ENCODE measurements around the gene VPS51.

Gene VPS51

DNA sequence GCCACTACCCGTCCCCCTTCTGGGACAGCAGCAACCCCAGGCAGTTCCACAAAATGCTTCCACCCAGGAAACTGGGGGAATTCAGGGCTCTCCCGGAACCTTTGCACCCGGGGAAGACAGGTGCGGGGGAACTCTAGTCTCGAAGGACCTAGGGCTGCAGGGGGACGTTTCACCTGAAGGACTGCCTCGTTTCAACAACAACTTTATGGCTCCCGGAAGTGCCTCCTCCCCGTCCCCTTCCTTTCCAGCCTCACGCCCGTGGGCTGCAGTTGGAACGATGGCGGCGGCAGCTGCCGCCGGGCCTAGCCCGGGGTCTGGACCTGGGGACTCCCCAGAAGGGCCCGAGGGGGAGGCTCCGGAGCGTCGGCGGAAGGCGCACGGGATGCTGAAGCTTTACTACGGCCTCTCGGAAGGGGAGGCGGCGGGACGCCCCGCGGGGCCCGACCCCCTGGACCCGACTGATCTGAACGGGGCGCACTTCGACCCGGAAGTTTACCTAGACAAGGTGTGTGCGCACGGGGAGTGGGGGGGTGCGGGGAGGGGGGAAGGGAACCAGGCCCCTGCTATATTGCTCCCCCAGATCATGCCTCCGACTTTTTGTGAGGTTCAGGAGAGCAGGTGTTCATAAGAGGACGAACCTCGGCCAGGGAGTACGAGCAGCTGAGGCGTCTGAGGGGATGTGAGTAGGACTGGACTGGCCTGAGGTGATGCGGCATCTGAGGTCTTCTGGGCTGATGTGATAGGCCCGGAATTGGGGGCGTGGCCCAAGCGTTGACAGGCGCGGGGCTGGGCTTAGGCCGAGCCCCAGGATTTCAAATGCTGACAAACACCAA lies at the start of gene VPS51:
Gene VPS51, plus strand, starts transcription at position 241 of the 833 bp plus-strand sequence. Its CDS starts 37 bp downstream, at position 278.
- DNase-seq, result peak; percentile 97

DNA sequence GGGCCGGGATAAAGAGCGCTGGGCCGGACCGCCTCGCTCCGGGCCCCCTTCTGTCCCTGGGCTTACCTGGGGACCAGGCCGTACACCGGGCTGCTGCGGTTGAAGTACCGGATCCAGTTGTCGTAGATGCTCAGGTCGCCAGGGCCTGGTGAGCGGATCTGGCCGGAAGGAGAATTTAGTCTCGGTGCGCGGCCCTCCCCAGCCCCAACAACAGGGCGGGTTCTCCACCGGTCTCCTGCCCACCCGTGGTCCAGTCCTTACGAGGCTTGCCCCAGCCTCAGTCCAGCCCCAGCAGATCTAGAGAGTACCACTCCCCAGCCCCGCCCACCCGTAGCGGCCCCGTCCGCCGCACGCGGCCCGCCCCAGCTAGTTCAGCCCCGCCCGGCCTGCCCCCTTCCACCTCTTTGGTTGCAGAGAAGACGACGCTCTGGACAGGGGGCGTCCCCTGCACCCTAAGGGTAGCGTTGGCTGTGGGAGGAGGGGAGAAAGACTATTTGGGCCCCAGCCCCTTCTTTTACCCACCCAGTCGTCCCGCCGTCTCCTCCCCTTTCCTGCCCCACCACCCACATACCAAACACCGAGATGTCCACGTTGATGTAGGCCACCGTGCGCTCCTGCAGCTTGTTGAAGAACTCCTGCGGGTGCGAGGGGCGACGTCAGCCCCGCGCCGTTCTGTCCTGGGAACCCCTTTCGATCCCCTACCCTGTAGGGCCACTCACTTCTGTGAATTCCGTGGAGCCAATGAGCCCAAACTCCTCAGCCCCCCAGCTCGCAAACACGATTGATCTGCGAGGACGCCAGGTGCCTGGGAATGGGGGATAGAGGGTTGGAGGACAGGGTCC lies 48.2 kb upstream of the VPS51 start:
- peak; percentile 50 for DNase-seq

DNA sequence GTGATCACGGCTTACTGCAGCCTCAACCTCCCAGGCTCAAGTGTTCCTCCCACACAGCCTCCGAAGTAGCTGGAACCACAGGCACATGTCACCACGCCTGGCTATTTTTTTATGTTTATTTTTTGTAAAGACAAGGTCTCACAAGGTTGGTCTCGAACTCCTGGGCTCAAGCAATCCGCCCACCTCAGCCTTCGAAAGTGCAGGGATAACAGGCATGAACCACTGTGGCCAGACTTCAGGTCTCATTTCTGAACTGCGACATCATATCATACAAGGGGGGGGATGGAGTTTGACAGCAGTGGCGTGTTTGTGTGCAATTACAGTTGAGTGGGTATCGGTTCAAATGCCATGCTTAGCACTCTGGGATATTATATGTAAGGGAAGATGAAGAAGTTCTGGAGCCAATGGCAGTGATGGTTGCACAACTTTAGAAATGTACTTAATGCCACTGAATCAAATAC lies 44.6 kb upstream of the VPS51 start:
- DNase-seq, result no peak

DNA sequence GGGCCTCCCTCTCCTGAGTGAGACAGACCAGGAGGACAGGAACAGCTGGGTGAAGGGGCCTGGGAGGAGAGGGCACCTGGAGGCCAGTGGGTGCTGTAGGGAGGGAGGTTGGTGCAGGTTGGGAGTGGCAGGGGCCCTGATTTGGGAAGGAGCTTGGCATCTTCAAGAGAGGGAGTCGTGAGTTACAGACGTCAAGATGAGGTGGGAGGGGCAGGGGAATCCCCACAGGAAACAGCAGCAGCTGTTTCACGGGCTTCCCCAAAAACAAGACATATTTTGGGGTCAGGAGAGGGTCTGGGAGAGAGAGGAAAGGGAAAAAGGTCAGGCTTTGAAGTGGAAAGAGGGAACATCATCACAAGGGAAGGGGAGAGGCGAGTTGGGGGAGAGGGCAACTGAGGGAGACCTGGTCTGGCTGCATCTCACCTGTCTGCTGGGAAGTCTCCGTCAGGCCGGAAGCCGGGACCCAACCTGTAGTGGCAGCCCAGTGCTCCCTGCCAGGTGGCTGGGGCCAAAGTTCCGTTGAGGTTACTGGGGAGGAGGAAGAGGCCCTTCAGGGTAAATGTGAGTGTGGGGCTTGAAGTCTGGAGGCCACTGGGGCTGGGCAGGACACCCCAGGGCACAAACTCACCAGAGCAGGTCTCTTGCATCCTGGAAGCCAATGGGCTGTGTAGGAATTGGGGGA lies 42.0 kb upstream of the VPS51 start:
- no peak for DNase-seq

DNA sequence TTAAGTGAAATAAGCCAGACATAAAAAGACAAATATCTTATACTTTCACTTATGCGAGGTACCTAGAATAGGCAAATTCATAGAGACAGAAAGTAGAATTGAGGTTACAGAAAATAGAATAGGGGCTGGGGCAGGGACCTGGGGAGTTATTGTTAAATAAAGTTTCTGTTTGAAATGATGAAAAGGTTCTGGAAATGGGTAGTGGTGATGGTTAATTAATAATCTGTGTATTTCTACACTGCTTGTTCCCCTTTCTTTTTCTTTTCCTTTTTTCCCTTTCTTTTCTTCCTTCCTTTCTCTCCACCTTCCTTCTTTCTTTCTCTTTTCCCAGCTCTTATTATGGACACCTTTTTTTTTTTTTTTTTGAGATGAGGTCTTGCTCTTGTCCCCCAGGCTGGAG lies 40.5 kb upstream of the VPS51 start:
- DNase-seq, result no peak

DNA sequence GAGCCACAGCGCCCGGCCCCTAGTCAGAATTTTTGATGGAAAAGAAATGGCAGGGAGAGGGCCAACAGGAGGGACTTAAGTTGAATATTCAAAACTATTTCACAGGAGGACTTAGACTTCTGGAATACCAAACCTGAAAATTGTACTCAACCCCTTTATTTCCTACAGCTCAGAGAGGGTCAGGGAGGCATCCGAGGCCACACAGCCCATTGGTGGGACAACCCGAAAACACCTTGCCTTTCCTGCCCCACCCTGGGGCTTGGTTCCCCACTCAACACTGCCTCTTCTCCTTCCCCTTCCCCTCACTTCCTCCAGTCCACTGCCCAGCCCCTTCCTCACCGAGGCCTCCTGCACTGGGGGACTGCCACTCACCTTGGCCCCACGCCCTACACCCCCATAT lies 39.0 kb upstream of the VPS51 start:
- DNase-seq, result no peak

DNA sequence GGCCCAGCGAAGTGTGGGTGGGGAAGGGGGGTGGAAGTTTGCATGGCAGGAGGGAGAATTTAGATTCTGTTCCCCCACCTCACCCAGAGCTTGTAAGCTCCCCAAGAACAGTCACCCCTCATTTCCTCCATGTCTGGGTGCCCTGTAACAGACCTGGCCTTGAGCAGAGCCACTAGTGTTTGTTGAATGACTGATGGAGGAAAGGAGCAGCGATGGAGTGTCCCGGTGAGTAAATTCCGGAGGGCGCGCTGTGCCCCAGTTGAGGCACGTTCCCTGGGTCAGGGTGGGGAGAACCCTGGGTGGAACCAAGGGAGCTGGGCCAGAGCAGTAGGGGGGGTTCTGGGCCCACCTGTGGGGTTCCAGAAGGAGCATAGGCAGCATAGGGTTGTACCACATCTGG lies 38.5 kb upstream of the VPS51 start:
- no peak for DNase-seq

DNA sequence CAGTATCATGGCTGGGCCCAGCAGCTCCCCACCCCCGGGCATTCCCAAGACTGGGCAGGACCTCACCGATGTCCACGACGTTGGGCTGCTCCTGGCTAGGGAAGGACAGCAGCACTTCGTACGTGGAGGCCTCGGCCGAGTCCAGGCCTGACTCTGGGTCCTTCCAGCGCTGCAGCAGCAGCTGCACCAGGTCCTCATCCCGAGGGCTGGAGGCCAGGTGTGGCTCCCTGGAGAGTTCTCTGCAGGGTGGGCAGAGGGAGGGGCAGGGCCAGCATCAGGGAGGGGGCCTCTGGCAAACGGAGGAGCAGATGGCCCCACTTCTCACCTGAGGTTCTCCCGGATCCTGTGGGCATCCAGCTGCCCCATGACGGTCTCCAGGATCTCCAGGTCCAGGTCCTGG lies 38.0 kb upstream of the VPS51 start:
- DNase-seq, result no peak

DNA sequence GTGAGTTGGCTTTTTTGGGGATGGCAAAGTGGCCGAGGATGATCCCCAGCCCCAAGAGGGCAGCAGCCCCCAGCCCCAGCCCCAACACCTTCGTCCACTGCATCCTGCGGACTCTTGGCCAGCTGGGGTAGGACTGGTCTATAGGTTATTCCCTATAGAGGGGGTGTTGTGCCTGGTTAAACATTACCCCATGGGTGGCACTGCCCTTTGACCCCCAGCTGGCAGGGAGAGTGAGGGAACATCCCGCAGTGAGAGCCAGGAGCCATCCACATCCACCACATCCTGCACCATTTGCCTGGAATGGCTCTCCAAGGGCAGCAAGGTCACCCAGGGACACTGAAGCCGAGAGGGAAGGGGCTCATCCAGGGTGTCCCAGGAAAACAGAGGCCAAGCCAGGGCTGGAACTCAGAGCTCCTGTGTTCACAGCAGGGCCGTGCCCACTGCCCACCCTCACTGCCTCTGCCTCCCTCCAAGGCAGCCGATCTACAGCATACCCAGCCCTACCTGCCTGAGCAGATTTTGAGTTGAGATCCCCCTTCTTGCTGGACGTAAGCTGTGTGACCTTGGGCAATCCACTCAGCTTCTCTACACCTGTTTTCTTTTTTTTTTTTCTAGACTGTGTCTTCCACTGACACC lies 37.5 kb upstream of the VPS51 start, which contains the start of gene NAALADL1:
Gene NAALADL1, minus strand, starts transcription at position 135 of the 636 bp plus-strand sequence. Its CDS starts 32 bp downstream, at position 103.
- no peak for DNase-seq

DNA sequence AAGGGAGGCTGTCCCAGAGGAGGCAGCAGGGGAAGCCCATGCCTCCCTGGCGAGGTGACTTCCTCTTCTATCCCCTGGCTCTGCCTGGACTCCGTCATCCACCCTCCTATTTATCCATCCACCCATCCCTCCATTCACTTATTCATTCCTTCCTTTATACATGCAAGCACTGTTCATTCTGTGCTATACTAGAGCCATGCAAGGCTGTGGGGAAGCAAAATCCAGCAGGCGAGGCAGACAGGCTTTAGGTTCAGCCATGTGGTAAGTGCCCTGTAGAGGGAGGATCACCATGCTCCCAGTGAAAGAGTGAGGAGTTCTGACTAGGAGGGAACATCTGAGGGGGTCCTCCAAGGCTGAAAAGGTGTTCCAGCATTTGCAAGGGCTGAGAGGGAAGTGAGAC lies 36.5 kb upstream of the VPS51 start:
- no peak for DNase-seq

DNA sequence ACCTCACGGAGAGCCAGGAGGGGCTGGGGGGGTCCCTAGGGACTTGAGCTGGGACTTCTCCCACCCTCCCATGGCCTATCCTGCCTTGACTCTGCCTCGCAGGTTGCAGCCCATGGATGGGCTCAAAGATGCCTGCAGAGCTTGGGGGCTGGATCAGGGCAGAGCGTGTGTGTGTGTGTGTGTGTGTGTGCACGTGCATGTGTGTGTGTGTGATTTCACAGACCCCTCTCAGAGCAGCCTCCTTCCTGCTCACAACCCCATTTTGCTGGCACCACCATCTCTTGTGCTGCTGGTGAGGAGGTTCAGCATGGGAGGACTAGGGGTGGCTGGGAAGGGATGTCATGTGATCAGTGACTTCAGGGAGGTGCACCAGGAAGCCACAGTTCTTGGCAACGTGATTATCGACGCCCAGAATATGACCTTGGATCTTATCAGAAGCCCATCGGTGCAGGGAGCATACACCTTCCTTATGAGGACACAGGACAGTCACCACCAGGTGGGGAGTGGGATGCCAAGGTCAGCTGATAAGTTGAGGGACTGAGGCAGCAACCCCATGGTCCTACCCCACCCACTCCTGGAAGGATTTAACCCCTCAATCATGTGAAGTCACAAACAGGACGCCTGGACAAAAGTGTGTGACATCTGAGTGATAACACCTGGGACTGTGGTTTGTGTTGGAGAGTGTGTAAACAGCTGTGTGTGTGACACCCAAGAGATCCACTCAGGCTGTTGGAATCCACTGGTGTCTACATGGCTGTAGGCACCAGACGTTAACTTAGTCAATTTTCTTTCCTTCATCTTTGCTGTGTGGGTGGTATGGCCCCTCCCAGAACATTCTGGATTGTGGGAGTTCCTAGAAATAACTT lies 35.8 kb upstream of the VPS51 start:
- DNase-seq, result no peak

DNA sequence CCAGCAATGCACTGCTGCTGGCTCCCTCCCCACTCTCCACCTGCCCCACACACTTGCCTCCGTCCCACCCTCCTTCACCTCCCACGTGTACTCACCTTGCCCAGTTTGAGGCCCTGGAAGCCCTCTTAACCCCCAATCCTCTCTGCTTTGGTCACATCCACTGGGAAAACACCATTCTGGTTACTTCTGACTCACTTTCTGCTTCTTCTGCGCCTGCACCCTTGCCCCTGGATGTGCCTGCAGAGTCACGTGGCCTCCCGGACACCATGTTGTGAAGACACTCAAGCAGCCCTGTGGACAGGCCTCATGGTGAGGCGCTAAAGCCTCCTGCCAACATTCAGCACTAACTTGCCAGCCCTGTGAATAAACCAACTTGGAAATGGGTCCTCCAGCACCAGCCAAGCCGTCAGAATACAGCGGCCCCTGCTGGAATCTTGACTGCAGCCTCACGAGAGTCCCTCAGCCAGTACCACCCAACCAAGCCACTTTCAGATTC lies 35.1 kb upstream of the VPS51 start:
- DNase-seq, result peak; percentile 53

DNA sequence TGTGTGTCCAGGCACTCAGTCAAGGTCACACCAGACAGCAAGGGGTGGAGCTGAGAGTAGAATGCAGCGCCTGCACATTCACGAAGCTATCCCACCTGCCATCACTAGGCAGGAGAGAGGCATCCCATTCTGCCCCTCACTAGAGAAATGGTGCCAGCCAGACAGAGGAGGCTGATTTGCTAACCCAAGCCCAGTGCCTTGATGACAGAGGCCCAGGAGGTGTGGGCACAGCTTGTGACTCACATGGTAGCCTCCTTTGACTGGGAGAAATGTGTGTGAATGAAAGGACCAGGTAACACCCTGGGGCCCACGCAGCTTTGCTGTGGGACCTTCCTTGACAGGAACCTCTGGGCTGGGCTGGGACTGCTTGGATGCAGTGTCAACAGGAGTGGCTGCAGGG lies 32.5 kb upstream of the VPS51 start:
- DNase-seq, result no peak

DNA sequence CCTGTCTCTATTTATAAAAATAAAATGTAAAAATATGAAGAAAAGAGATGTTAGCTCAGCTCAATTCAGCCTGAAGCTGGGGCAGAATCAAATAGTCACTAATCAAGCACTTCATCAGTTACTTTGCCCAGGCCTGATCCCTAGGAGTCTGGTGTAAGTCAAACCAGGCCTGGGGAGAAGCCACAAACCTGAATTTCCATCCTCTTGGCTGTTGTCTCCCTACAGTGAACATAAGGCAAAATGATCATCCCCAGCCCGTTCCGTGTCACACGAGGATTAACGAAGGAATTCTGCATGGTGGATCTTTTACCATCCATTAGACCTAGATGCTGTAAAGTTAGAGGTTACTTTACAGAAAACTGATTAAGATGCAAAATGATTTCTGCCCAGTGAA lies 31.2 kb upstream of the VPS51 start:
- no peak for DNase-seq

DNA sequence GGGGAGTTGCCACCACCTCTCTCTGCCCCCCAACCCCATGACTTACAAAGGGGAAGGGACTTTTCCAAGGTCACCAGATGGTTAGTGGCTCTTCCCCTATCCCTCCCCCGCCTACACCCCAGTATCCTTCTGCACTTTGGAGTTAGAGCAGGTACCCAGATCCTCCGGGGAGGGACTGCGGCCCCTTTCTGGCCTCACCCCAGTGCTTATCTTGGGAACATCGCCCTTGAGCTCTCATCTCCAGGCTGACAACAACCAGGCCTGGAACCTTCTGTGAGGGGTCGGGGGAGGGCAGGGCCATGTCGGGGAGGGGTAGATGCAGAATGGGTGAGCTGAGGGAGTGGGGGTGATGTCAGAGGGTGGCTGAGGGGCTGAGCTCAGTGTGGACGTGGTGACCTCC lies 30.2 kb upstream of the VPS51 start:
- no peak for DNase-seq

DNA sequence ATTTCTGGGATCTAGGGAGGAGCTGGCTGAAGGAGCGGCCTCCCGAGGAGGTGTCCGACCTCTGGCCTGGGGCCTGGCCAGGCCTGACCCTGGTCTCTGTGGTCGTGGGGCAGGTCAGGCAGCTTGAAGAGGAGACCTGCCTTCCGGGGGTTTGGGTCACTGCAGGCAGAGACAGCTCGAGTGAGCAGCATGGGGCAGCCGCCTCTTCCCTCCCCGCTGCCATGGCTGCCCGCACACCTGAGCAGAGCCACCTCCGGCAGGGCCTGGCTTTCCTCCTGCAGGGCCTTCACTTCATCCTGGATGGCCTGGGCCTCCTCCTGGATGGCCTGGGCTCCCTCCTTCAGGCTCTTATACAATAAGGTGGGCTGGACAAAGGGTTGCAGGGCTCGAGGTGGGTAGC lies 29.7 kb upstream of the VPS51 start:
- DNase-seq, result no peak

DNA sequence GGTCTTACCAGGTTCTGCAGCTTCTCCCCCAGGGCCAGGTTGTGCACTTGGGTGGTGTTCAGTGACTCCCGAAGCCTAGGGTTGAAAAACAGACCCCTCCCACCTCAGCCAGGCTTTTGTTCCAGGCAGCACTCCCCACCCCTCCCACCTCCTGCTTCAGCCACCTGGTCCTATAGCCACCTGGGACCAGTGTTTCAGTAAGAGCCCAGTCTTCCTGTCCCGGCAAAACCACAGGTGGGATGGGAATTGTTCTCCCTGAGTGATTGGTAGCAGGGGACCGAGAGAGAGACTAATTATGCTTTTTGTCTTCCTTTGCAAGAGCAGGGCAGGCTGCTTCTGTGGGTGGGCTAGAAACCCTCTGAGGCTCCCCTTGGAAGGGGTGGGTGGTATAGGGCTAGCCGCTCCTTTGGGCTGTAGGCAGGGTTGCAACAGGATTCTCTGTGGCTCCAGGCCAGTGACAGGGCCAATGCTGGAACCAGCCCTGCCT lies 29.2 kb upstream of the VPS51 start:
- DNase-seq, result no peak

DNA sequence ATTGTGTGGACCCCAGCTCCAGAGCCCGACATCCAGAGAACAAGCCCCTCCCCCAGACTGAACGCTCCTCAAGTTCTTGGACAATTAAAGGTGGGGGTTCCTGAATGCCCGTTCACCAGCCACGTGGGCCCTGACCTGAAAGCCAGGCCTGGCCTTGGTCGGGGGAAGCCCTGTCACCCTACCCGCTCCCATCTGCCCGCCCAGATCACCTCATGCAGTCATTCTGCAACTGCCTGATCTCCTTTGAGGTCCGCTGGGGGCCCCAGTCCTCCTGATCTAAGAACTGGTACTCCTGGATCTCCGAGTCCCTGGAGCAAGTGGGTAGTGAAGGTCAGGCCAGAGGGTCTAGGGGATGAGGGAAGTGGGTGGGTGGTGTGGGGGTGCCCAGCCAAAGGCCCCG lies 28.6 kb upstream of the VPS51 start:
- DNase-seq, result no peak

DNA sequence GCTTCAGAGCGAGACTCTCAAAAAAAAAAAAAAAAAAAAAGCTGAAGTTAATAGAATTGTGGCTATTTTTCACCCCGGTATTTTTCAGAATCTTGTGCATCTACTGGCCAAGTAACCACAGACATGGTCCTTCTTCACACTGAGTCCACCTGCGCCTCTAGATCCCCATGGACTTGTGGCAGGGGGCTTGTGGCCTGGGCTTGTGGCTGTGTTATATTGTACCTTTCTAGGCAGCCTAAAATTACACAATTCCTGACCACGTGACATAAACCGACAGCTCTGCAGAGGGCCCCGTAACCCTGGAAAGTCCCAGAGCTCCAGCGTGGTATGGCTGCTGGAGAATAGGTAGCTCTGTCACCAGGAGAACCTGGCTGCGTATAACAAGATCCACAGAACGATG lies 26.8 kb upstream of the VPS51 start:
- DNase-seq, result peak; percentile 41

DNA sequence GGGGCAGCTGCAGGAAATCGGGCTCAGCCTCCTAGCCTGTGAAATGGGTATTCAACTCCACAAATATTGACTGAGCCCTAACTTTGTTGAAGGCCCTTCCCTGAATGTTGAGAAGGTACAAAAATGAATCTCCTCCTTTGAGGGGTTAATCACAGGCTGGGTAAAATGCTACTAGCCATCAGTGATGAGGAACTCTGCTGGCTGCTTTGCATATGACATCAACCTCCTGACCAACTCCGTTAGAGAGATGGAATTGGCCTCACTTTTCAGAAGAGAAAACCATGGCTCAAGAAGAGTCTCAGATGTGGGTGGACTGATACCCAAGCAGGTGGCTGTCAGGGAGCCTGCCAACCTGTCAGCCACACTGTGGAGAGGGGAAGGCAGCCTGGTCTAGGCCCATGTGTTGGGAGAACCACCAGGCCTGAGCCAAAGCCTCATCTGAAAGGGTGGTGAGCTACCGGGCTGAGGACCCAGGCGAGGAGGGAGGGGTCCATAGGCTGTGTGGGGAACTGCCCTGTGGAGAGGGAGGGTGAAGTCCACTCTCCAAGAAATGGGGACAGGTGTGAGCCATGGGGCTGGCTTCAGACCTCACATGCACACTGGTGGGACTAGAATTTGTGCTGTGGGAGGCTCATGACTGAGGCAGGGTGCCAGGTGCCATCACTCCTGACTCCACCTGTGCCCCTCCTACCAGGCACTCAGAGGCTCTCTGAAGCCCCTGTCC lies 23.9 kb upstream of the VPS51 start:
- peak; percentile 18 for DNase-seq

DNA sequence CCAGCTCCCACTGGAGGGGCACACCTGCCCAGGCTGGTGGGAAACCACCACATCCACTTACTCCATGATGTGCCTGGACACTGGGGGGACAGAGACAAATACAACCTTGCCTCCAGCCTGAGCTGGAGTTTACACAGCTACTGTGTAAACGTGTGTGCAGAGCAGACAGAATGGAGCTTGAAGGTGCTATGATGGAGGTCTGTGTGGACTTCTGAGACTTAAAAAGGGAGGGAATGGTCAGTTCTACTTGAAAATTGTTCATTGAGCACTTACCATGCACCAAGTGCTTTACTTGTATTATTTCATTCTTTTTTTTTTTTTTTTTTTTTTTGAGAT lies 23.4 kb upstream of the VPS51 start:
- DNase-seq, result no peak
